ENCODE results near the gene PDZD2.

DNA sequence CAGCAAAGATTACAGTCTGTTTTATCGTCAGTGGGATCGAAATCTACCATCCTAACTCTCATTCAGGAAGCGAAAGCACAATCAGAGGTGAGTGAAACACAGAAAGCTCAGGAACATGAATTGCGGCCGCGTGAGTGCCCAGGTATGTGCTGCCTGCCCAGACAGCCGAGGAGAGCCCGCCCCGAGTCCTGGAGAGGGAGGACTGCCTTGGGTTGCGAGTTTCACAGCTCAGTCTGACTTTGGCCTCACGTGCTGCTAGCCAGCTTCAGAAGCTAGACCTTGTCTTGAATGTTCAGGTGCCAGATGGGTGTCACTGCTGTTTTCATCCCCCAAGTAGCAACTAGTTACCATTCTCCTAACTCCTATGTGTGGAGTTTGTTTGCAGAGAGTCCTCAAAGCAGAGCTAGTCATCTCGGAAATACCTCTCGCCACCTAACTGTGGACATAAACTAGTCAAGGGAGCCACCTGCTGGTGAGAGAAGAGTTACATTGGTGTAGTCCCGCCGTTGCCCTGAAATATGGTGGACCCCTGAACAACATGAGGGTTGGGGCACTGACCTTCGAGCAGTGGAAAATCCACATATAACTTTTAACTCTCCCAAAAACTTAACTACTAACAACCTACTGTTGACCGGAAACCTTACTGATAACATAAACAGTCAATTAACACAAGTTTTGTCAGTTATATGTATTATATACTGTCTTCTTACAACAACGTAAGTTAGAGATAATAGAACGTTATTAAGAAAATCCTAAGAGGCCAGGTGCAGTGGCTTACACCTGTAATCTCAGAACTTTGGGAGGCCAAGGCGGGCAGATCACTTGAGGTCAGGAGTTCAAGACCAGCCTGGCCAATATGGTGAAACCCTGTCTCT lies 454.2 kb downstream of the PDZD2 start:
- TF ChIP-seq, protein P1, sequence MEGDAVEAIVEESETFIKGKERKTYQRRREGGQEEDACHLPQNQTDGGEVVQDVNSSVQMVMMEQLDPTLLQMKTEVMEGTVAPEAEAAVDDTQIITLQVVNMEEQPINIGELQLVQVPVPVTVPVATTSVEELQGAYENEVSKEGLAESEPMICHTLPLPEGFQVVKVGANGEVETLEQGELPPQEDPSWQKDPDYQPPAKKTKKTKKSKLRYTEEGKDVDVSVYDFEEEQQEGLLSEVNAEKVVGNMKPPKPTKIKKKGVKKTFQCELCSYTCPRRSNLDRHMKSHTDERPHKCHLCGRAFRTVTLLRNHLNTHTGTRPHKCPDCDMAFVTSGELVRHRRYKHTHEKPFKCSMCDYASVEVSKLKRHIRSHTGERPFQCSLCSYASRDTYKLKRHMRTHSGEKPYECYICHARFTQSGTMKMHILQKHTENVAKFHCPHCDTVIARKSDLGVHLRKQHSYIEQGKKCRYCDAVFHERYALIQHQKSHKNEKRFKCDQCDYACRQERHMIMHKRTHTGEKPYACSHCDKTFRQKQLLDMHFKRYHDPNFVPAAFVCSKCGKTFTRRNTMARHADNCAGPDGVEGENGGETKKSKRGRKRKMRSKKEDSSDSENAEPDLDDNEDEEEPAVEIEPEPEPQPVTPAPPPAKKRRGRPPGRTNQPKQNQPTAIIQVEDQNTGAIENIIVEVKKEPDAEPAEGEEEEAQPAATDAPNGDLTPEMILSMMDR (IDR thresholded peaks at IDR 0.05), result peak; percentile 58 to 86 (median 74)
- TF ChIP-seq POLR2A (IDR thresholded peaks at IDR 0.05), result no peak
